NOMO-1 treated with dmso at 0.1 percent for 144 hours (cell line): ENCODE measurements around the gene EFNA5.
"Not testable (repeated sequence)": the region's sequence is repeated elsewhere in the genome, so short reads cannot be mapped to it uniquely, and the experiment has no call there.

Source experiments
- DNase-seq: peaks from one replicate; lab custom pipeline; 2025; ENCODE audit not compliant: unreplicated experiment; lab: John Stamatoyannopoulos, UW

Gene EFNA5

GRCh38 chr5:107435061-107435460 lies 235.7 kb downstream of the EFNA5 start:
- DNase-seq = no peak

DNA sequence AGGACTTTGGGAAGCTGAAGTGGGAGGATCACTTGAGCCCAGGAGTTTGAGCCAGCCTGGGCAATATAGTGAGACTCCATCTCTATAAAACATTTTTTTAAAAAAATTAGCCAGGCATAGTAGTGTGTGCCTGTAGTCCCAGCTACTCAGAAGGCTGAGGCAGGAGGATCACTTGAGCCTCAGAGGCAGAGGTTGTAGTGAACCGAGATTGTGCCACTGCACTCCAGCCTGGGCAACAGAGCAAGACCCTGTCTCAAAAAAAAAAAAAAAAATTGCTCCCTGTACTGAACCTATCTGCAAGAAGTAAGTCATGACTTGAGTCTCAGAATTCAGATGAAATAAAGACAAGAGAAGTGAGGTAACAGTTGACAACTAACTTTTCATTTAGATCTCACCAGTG lies 237.1 kb downstream of the EFNA5 start:
- DNase-seq = not testable (repeated sequence)

DNA sequence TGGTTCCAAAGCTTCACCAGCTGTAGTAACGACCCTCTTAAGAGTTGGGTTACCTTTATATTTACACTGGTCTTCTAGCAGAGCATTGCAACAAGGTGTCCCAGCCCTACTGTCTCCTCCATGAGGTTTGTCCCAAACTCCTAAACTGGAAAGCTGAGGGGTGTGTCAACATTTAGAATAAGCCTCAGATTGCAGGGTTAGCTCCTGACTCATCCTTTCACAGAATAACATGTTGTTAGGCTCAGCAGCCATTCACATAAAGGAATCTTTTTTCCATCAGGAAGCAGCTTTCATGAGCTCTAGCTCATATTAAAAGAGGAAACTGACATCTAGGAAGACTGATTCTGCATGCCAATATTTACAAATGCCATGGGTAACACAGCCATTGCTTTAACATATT lies 238.7 kb downstream of the EFNA5 start:
- no peak for DNase-seq

GRCh38 chr5:107431536-107431935 lies 239.2 kb downstream of the EFNA5 start:
- DNase-seq = no peak

GRCh38 chr5:107430071-107430625 lies 240.6 kb downstream of the EFNA5 start:
- DNase-seq = no peak

GRCh38 chr5:107428303-107428813 lies 242.4 kb downstream of the EFNA5 start:
- no peak for DNase-seq

- DNase-seq = no peak
Observed at GRCh38 chr5:107426872-107427271, 243.9 kb downstream of the EFNA5 start.

- no peak for DNase-seq
Observed at GRCh38 chr5:107426209-107426608, 244.5 kb downstream of the EFNA5 start.

DNA sequence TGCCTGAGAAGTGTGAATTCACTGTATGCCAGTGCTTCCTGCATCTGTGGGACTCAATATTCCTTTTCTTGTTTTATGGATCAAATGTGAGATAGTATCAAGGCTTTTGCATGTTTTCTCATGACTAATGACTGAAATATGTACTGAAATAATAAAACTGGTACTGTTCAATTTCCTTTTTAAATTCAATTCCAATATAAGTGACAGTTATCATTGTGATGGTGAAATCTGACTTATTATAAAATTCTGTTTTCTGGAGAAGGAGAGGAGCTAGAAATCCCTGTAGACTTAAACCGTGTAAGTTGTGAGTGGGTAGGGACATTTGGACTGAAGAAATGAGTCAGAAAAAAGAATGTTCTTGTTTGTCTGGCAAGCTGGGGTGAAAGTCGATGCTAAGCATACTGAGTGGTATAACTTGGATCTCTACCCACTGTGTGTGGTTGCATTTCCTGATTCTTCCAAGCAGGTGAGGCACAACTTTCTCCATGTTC lies 245.2 kb downstream of the EFNA5 start:
- DNase-seq = no peak

DNA sequence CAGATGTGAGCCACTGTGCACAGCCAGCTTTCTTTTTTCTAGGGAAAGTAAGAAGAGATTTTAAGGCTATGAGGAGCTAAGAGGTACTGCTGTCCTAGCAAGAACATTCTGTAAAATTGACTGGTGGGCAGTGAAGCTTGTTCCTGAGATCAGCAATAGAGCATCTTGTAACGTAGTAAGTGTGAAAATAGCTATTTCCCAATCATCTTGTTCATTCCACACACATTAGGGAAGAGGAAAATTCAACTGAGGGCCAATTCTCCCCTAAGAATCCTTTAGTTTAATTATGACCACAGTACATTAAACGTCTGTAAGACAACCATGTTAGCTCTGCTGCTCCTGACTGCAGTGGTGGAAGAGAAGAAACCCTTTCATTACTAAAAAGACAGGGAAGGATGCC lies 246.2 kb downstream of the EFNA5 start:
- no peak for DNase-seq

- no peak for DNase-seq
Observed at GRCh38 chr5:107422494-107422893, 248.2 kb downstream of the EFNA5 start.

DNA sequence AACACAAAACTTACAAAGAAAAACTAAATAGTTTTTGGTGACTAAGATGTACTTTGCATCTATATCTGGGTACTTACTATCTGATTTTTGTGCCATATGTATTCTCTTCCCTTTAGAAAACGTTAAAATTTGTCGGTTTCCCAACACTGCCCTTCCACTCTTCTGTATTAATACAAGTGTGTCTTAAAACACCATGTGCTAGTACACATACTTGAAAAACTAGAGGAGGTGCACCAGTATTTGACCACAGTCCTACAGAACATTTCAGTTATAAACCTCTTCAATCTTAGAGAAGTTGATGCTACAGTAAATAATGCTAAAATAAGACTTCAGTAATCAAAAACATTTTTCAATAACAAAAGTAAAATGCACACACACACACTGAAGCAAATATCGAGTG lies 251.2 kb downstream of the EFNA5 start:
- no peak for DNase-seq

- DNase-seq = no peak
Observed at GRCh38 chr5:107418902-107419301, 251.8 kb downstream of the EFNA5 start.

GRCh38 chr5:107418071-107418470 lies 252.7 kb downstream of the EFNA5 start:
- DNase-seq = no peak

DNA sequence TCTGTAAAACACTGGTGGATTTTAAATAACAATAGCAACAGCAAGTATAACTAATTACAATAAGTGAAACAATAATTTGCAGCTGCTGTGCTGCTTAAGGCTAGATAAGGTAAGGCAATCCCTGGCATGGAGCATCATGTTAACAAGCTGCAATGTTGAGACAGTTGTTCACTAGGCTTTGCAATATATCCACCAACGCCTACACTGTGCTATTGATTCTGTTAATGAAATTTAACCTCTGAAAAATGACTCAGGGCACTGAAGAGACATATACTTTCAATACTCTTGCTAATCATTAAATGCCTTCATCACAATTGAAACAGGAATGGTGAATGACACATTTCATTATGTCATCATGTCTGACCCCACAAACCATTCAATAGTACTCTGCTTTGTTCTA lies 255.0 kb downstream of the EFNA5 start:
- DNase-seq = no peak

- DNase-seq = no peak
Observed at GRCh38 chr5:107414802-107415201, 255.9 kb downstream of the EFNA5 start.

DNA sequence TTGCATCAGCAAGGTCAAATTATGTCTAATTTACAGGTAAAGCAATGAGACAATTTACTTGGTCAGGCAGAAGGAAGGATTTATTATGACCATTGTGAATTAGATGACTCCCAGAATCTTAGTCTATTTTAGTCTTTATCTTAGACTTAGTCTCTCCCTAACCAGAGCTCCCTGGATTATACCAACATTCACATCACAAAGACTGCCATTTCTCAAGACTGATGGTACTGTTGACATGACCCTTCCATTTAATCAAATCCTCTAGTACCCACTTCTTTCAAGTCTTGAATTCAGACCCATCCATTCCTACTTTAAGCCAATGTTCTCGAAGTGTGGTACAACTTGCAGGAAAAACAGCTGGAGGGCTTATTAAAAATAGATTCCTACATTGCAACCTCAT lies 257.0 kb downstream of the EFNA5 start:
- no peak for DNase-seq

DNA sequence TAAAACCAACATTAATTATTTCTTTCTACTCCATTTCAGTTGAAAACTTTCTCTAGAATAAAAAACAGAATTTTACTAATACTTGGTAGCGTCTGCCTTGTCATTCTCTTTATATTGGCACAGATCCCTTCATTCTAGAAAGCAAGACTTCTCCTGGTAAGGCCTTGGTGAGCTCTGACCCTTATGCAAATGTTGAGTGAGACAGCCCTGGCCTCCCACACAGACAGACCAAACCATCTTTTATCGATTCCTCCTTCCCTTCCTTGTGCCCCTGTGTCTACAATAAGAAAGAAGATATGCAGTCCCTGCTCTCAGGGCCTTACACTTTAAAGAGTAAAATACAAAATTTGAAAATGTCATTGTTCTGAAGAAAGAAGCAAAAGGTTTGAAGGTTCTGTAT lies 262.2 kb downstream of the EFNA5 start:
- no peak for DNase-seq

DNA sequence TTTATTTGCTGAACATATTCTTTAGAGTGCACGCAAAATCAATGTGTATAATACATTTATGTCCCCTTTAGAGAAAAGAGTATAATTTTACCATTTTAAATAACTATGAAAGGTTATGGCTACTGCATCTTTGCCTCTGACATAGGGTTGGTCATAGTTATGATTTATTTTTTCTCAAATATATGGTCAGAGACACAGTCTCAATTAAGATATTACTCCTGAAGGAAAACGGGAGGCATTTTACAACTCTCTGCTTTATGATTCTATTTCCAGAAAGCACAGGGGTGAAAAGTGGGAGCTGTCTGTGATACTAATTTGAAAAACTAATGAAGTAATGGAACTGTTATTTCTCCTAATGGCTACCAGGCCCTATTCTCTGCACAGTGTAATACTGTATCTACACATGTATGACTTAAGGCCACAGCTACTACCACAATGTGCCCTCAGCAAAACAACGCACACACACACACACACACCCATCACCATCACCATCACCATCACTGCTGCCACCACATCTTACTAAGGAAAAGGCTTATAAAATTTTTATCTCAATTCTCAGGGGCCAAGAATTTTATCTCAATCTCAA lies 262.9 kb downstream of the EFNA5 start:
- no peak for DNase-seq

DNA sequence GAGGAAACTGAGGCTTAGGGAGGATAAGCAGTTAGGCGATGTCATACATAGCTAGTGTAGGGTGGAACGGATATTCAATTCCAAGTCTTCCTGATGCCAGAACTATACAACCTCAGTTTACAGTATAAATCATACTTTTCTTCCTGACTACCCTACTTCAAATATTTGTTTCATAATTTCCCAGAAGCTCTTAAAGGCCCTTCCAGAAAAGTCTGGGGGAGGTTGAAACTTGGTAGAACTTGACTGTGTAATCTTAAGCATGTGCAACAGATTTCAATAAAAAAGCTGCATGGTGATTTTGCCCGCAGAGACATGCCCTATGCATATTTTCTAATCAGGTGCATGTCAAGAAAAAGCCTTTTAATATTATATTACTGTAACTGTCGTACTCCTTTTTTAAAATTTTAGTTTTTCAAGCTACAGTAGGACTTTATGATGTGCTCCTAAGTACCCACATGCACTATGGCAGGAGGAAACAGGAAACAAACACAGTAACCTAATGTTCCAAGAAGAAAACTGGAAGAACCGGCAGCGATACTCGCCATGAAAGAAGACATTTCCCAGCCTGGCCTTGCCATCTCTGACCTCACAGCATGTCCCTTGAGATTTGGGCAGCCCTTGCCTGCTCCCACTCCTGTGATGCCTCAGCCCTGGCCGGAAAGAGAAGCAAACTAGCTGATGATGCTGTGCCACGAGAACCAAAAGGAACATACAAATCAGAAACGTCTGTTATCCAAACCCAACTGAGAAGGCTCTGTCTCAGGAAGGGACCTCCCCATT lies 266.0 kb downstream of the EFNA5 start:
- DNase-seq = no peak

- DNase-seq = no peak
Observed at GRCh38 chr5:107403228-107403953, 267.3 kb downstream of the EFNA5 start.
